Measurements from ENCODE around the gene PTPN7.
"Not testable (repeated sequence)": the region's sequence is repeated elsewhere in the genome, so short reads cannot be mapped to it uniquely, and the experiment has no call there.

The PTPN7 gene

DNA sequence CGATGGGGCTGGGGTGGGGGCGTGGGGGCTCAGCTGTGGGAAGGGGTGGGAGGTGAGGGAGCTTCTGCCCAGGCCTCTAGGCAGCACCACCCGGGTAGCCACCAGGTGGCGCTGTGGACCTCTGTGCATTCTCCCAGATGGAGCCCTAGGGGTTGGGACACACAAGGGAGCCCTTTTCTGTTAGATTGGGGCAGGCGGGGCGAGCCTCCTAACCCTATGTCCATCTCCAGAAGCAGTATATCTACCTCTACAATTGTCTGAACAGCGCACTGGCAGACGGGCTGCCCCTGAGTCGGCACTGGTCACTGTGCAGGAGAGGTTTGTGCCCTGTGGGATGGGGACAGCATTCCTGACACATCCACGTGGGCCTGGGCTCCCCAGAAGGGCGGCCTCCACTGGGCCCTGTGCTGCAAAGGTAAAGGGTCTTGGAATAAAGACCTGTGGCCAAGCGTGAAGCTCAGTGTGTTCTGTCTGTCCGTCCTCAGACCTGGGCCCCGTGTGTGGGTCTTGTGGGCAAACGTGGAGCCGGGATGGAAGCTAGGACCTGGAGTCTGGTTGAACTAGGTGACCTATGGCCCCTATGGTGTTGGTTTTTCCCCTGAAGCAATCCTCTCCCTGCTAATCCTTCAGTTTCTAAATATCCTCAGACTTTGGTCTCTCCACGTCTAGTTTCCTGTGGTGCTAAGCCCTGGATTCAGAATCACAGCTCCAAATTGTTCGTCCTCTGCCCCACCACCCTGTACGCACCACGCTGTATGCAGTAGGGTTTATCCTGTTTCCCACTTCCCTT lies 28.8 kb upstream of the PTPN7 start:
- DNase-seq: peak; percentile 49

DNA sequence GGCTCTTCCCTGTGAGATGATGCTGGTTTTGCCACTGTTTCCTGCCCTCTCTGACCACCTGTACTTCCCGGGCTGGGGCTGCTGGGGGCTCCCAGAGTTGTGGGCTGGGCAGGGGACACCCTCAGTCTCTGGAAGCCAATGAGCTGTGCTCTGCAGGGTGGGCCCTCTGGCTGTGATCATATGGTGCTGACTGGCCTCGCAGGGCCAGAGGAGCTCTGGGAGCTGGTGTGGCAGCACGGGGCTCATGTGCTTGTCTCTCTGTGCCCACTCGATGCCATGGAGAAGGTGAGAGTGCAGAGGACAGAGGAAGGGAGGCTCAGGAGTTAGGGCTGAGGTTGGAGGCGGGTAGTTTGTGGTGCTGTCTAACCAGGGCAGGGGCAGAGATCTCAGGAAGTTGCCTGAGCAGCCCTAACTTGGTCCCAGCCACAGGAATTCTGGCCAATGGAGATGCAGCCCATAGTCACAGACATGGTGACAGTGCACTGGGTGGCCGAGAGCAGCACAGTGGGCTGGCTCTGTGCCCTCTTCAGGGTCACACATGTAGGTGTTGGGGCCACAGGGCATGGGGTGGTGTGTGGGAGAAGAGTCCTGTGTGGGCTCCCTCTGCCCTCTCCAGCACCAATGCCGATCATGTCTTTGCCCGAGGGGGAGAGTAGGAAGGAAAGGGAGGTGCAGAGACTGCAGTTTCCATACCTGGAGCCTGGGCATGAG lies 27.4 kb upstream of the PTPN7 start:
- DNase-seq: no peak

GRCh38 chr1:202187041-202187671 lies 26.8 kb upstream of the PTPN7 start:
- no peak for DNase-seq

- DNase-seq: no peak
These were observed 25.9 kb upstream of the PTPN7 start for GRCh38 chr1:202186327-202186726.

- DNase-seq: peak; percentile 81
These were observed 24.5 kb upstream of the PTPN7 start for GRCh38 chr1:202184750-202185460.

DNA sequence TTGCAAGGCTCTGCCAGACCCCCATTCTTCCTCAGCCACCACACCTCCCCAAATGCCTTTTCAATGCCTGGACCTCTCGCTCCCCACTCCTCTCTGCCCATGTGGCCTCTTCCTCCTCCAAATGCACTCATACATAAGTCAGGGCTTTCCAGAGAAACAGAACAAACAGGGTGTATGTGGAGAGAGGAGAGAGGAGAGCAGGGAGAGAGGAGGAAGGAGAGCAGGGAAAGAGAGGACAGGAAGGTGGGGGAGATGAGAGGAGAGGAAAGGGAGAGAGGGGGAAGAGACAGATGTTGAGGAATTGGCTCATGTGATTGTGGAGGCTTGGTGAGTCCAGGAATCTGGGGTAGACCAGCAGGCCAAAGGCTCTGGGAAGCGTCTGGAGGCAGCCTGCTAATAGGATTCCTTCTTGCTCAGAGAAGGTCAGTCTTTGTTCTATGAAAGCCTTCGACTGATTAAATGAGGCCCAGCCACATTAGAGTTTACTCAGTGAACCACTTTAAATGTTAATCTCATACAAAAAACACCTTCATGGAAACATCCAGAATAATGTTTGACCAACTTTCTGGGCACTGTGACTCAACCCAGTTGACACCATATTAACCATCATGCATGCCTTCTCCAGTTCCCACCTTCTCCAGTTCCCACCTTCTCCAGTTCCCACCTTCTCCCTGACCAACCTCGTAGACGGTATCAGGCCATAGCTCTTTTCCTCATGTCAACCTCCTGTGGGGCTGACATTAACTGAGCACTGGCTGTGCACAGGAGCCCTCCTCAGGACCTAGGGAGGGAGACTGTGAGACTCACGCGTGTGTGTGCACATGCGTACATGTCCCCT lies 21.9 kb upstream of the PTPN7 start:
- no peak for DNase-seq

- no peak for DNase-seq
These were observed 21.2 kb upstream of the PTPN7 start for GRCh38 chr1:202181586-202181985.

DNA sequence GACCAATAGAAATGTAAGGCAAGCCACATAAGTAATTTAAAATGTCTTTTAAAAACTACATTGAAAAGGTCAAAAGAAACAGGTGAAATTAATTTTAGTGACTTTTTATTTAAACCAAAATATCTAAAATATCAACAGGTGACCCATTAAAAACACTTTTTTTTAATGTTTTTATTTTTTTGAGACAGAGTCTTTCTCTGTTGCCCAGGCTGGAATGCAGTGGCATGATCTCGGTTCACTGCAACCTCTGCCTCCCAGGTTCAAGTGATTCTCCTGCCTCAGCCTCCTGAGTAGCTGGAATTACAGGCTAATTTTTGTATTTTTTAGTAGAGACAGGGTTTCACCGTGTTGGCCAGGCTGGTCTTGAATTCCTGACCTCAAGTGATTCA lies 20.3 kb upstream of the PTPN7 start:
- not testable (repeated sequence) for DNase-seq

GRCh38 chr1:202179828-202180750 lies 19.7 kb upstream of the PTPN7 start:
- DNase-seq: no peak

DNA sequence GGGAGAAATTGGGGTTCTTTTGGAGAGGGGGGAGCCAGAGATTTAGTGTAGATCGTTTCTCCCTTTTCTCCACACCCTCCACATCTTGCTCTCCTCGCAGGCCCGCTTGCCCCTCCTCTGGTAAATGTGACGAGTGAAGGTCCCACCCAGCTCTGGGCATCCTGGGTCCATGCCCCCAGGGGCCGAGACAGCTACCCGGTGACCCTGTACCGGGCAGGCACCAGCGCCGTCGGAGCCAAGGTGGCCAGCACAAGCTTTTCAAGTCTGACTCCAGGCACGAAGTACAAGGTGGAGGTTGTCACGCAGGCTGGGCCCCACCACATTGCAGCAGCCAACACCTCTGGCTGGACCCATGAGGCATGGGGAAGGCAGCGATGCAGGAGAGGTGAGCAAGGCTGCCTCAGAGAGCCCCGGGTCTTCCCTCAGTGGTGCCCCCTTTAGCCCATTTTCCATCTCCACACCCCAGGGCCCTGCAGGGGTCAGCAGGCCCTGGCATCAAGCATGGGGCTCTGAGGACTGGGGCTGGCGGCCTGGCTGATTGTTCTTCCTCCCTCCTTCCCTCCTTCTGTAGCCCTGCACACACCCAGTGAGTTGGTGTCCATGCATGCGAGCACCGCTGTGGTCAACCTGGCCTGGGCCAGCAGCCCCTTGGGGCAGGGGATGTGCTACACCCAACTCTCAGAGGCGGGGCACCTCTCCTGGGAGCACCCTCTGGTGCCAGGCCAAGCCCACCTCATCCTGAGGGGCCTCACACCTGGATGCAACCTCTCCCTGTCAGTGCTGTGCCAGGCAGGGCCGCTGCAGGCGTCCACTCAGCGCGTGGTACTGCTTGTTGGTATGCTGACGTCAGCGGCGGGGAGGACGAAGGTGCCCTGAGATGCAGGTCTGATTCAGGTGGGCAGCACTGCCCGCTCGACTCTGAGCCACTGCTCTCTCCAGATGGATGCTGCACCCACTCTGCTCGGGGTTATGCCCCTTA lies 16.8 kb upstream of the PTPN7 start:
- no peak for DNase-seq

DNA sequence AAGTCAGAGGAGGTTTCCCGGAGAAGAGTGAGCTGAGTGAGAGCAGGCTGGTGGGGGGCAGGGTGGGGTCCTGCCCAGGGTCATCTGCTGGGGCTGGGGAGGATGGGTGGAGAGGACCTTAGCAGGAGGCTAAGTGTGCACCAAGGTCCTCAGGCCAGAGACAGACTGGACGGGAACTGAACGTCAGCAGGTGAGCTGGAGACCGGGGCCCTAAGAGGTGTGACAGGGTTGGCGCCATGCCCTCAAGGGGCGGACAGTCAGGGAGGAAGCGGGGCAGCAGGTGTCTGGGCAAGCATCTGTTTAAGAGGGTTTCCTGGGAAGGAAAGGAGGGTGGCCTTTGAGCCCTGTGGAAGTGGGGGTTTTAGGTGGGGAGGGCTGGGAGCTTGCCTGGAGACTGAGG lies 13.6 kb upstream of the PTPN7 start:
- no peak for DNase-seq

DNA sequence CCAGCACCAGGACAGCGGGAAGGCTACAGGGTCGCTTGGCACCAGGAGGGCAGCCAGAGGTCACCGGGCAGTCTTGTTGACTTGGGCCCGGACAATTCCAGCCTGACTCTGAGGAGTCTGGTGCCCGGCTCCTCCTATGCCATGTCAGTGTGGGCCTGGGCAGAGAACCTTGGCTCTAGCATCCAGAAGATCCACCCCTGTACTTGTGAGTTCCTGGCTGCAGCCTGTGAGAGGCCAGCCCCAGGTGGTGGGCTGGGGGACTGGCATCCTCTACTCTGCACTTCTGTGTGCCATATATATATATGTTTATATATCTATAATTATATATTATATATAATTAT lies 11.6 kb upstream of the PTPN7 start:
- DNase-seq: no peak

DNA sequence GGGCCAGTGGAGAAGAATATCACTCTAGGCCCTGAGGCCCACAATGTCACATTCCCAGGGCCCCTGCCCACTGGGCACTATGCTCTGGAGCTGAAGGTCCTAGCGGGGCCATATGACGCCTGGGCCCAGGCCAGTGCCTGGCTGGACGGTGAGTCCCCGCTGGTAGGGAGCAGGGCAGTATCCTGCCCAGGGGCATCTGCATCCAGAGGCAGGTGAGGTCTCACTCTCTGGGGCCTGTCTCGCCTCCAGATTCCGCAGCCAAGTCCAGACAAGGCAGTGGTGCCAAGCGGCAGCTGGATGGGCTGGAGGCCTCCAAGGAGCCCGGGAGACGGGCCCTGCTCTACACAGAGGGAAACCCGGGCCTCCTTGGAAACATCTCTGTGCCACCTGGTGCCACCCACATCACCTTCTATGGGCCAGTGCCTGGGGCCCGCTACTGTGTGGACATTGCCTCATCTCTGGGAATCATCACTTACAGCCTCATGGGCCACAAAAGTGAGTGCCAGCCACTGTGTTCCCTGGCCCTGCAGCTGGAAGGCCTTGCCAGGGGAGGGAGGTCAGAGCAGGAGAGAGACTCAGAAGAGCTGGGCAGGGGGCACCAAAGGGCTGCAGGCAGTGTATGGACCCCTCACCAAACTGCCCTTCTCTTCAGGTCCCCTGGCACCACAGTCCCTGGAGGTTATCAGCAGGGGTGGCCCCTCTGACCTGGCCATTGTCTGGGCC lies 11.1 kb upstream of the PTPN7 start:
- DNase-seq: no peak

DNA sequence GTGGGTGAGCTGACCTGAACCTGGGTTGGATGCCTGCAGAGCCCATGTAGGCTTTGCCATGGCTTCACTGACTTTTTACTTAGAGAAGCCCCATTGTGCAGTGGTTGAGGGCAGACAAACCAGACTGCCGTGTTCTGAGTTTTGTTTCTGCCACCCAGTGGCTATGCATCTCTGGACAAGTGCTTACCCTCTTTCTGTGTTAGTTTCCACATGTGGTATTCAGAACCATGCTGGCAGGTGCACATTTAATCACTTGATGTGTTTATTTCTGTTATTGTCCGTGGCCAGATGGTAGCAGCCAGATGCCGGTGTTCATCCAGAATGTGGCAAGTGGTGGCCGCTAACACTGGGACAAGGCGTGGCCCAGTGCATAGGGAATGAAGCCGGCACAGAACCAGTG lies 10.3 kb upstream of the PTPN7 start:
- DNase-seq: no peak

- no peak for DNase-seq
These were observed 8.5 kb upstream of the PTPN7 start for GRCh38 chr1:202168861-202169260.

GRCh38 chr1:202167708-202168415 lies 7.5 kb upstream of the PTPN7 start:
- peak; percentile 33 for DNase-seq

DNA sequence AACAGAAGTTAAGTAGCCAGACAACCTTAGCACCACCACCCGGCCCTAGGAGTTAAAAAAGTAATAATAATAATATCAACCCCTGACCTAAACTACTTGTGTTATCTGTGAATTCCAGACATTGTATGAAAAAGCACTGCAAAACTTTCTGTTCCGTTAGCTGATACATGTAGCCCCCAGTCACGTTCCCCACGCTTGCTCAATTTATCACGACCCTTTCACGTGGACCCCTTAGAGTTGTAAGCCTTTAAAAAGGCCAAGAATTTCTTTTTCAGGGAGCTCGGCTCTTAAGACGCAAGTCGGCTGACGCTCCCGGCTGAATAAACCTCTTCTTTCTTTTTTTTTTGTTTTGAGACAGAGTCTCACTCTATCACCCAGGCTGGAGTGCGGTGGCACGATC lies 6.7 kb upstream of the PTPN7 start:
- DNase-seq: not testable (repeated sequence)

DNA sequence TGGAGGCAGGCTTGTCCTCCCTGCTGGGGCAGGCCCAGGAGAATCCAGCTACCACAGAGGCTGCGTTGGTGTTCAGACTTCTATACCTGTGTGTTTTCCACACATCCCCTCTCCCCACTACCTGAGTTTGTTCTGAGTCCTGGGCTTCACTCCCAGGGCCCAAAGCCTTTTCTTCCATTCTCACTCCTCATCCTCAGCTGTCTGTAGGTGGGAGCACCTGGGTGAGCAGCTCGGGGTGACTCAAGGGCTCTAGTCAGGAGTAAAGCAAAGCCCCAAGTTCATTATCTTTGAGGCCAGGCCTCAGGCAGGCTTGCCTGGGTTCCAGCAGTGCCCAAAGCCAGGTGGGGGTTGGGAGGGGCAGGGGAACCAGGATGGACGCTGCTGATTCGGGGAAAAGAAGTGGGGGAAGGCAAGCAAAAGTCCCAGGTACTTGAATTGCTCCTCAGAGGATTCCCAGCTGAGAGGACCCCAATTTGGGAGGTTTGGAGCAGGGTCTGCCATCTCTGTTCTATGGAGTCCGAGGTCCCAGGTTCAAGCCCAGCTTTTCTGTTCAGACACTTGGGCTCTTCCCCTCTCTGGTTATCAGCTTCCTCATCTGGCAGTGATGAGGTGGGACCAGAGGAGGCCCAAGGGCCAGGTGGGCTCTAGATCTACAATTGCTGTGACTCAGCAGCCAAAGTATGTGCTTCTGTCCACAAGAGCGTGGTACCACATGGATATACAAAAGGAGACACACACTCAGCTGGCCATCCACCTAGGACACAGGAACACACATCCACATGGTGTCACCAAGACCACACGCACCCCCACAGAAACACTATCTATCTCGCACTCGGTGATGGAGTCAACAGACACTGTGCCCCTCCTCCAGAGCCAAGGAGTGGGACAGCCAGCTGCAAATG lies 5.8 kb upstream of the PTPN7 start:
- no peak for DNase-seq
